GM23338 (cell line): ENCODE measurements around the gene FOXD2. TPM values are rescaled to one million over a fixed set of nuclear protein-coding genes. Genes with fewer than 3 reads are reported as not detected.

Experiments
- ATAC-seq: fragments of 200-7000 bp; cut with Tn5 transposase; 3 replicates; pipeline ENCODE4 v1.9.1; 2020
- DNase-seq: peaks from one replicate; pipeline ENCODE4 v3.0.0-alpha.2; 2015; ENCODE audit warnings: low spot score
- H2AFZ ChIP-seq: fragments of 200-600 bp; sonication (generic); 2 replicates; pipeline ENCODE4 v1.8.0; 2016; ENCODE audit warnings: antibody characterized with exemption, mild to moderate bottlenecking, moderate library complexity
- H3F3A ChIP-seq: fragments of 200-600 bp; sonication (generic); replicated peaks from 2 replicates; pipeline ENCODE4 v1.8.0; 2017; ENCODE audit warnings: antibody characterized with exemption, mixed run types, low read depth
- H3K27ac ChIP-seq: fragments of 200-600 bp; sonication (generic); 2 replicates; pipeline ENCODE4 v1.6.1; 2016; ENCODE audit warnings: low read depth
- H3K27me3 ChIP-seq: fragments of 200-600 bp; sonication (generic); 2 replicates; pipeline ENCODE4 v1.8.0; 2016; ENCODE audit warnings: mild to moderate bottlenecking, mixed run types, moderate library complexity; ENCODE audit not compliant: insufficient read depth
- H3K36me3 ChIP-seq: fragments of 200-600 bp; sonication (generic); 2 replicates; pipeline ENCODE4 v1.8.0; 2016; ENCODE audit warnings: mild to moderate bottlenecking; ENCODE audit not compliant: insufficient read depth
- H3K4me1 ChIP-seq: fragments of 200-600 bp; sonication (generic); 2 replicates; pipeline ENCODE4 v1.8.0; 2016; ENCODE audit warnings: mild to moderate bottlenecking, moderate library complexity; ENCODE audit not compliant: insufficient read depth
- H3K4me2 ChIP-seq: fragments of 200-600 bp; sonication (generic); 2 replicates; pipeline ENCODE4 v1.7.1; 2017; ENCODE audit warnings: mixed run types
- H3K4me3 ChIP-seq: fragments of 200-600 bp; sonication (generic); 2 replicates; pipeline ENCODE4 v1.6.1; 2016; ENCODE audit warnings: mixed run types
- H3K79me2 ChIP-seq: fragments of 200-600 bp; sonication (generic); replicated peaks from 2 replicates; pipeline ENCODE4 v1.8.0; 2017; ENCODE audit warnings: mild to moderate bottlenecking; ENCODE audit not compliant: insufficient read depth
- H3K9me2 ChIP-seq: fragments of 200-600 bp; sonication (generic); 2 replicates; pipeline ENCODE4 v1.8.0; 2017; ENCODE audit not compliant: insufficient read depth
- H4K20me1 ChIP-seq: fragments of 200-600 bp; sonication (generic); replicated peaks from 2 replicates; pipeline ENCODE4 v1.8.0; 2017; ENCODE audit warnings: mild to moderate bottlenecking; ENCODE audit not compliant: insufficient read depth
- H3K27ac Mint-ChIP-seq: 2 replicates; pipeline ENCODE4 v1.8.0; 2020; ENCODE audit warnings: inconsistent platforms, mild to moderate bottlenecking, moderate library complexity, mixed read lengths
- H3K27me3 Mint-ChIP-seq: 3 replicates; pipeline ENCODE4 v1.8.0; 2022; ENCODE audit warnings: low read depth, mild to moderate bottlenecking, moderate library complexity, mixed read lengths, inconsistent platforms; ENCODE audit not compliant: insufficient read depth, poor library complexity
- H3K36me3 Mint-ChIP-seq: 3 replicates; pipeline ENCODE4 v1.8.0; 2021; ENCODE audit warnings: low read depth, mild to moderate bottlenecking, inconsistent platforms, moderate library complexity, mixed read lengths
- H3K4me1 Mint-ChIP-seq: 3 replicates; pipeline ENCODE4 v1.8.0; 2020; ENCODE audit warnings: mild to moderate bottlenecking, inconsistent platforms, mixed read lengths
- H3K4me3 Mint-ChIP-seq: 3 replicates; pipeline ENCODE4 v1.8.0; 2021; ENCODE audit warnings: moderate library complexity, mild to moderate bottlenecking, inconsistent platforms, mixed read lengths
- H3K9me3 Mint-ChIP-seq: 3 replicates; pipeline ENCODE4 v1.8.0; 2020; ENCODE audit warnings: moderate library complexity, mild to moderate bottlenecking, inconsistent platforms, mixed read lengths
- CREB1 ChIP-seq: fragments of 250-450 bp; sonication (Bioruptor Pico); IDR thresholded peaks from 2 replicates; pipeline ENCODE4 v1.5.0; 2020; ENCODE audit warnings: low read depth, mild to moderate bottlenecking, moderate library complexity
- EZH2 ChIP-seq: fragments of 200-600 bp; sonication (generic); IDR thresholded peaks from one replicate; pipeline ENCODE4 v1.8.0; 2017; ENCODE audit warnings: antibody characterized with exemption, mild to moderate bottlenecking, low read depth; ENCODE audit not compliant: unreplicated experiment
- EZH2phosphoT487 ChIP-seq: fragments of 200-600 bp; sonication (generic); IDR thresholded peaks from one replicate; pipeline ENCODE4 v1.8.1; 2018; ENCODE audit warnings: antibody characterized with exemption; ENCODE audit not compliant: unreplicated experiment
- JUNB ChIP-seq: IDR thresholded peaks from one replicate; pipeline ENCODE4 v1.6.1; 2016; ENCODE audit warnings: antibody characterized with exemption; ENCODE audit not compliant: unreplicated experiment
- NANOG ChIP-seq: IDR thresholded peaks from 2 replicates; pipeline ENCODE4 v1.6.1; 2016; ENCODE audit warnings: antibody characterized with exemption, borderline replicate concordance
- POLR2AphosphoS5 ChIP-seq: IDR thresholded peaks from 2 replicates; pipeline ENCODE4 v1.6.1; 2016; ENCODE audit warnings: antibody characterized with exemption, low read depth
- STAT1 ChIP-seq: IDR thresholded peaks from one replicate; pipeline ENCODE4 v1.6.1; 2016; ENCODE audit warnings: antibody characterized with exemption; ENCODE audit not compliant: unreplicated experiment
- ZNF114 ChIP-seq: fragments of 250-450 bp; sonication (Bioruptor Pico); IDR thresholded peaks from 2 replicates; pipeline ENCODE4 v1.5.0; 2020; ENCODE audit warnings: mild to moderate bottlenecking, moderate library complexity
- ZNF331 ChIP-seq: fragments of 250-450 bp; sonication (Bioruptor Pico); IDR thresholded peaks from 2 replicates; pipeline ENCODE4 v1.5.0; 2020; ENCODE audit warnings: low read depth, mild to moderate bottlenecking, moderate library complexity
- polyA plus RNA-seq: library from polyadenylated mRNA; unstranded; fragments of >200 nt; fragmentation: Nextera tagmentation; extraction: Ambion mirVana; gene quantifications from 2 replicates; pipeline ENCODE4 v1.2.1, GENCODE V29; 2016
- total RNA-seq: library from RNA; depleted of rRNA; stranded (reverse); fragments of >200 nt; shearing (Covaris generic); gene quantifications from 2 replicates; pipeline ENCODE4 v1.2.3, GENCODE V29; 2014
- TF ChIP-seq, protein P1 (sequence below): IDR thresholded peaks from one replicate; pipeline ENCODE4 v1.6.1; 2018; ENCODE audit warnings: antibody characterized with exemption; ENCODE audit not compliant: unreplicated experiment
- TF ChIP-seq, protein P2 (sequence below), 2 experiments: fragments of 200-600 bp in 1 of 2; sonication (generic) in 1 of 2; conservative IDR thresholded peaks; 2 replicates each; pipeline versions ENCODE4 v1.5.1 to v1.6.1; 2016 to 2017; ENCODE audit warnings: antibody characterized with exemption in 2 of 2, low read depth in 2 of 2, mild to moderate bottlenecking in 2 of 2, moderate library complexity in 1 of 2
- TF ChIP-seq, protein P3 (sequence below): IDR thresholded peaks from 2 replicates; pipeline ENCODE4 v1.6.1; 2016; ENCODE audit warnings: antibody characterized with exemption
- TF ChIP-seq, protein P4 (sequence below): fragments of 250-450 bp; sonication (Bioruptor Pico); IDR thresholded peaks from 2 replicates; pipeline ENCODE4 v1.5.0; 2020; ENCODE audit warnings: mild to moderate bottlenecking, moderate library complexity

FOXD2 gene
- total and polyA plus RNA-seq, 2 experiments from 2014 or later, result 0.28 TPM; not detected in 1

DNA sequence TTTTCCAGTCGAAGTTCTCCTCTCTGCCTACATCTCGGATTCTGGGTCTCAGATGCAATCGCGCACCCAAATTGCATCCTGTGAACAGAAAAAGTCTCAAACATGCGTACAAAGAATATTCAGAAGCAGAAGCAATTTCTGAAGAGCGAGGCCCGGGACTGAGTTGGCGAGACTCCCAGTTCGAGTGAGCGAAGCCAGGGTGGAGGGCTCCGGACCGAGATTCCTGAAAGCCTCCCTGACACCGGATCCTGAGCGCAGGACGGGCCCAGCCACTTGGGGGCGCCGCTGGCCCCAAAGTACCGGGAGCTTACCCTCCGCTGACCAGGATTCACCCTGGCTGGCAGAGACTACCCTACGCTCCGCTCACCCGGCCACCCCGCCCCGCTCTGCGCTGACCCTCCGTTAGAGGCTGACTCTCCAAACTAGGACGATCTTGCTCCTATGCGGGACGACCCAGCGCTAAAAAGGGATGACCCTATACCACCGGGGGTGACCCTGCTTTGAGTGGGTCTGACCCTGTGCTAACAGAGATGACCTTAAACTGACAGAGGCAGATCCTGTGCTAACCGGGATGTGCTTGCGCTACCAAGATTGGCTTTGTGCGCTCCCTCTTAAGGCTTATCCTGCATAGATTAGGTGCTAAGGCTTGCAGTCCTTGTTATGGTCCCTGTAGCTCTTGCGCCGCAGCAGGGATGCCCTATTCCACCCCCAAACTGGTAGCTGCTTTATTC lies 12.1 kb downstream of the FOXD2 start:
- peak overlapping the region; percentile 42; the same call in 2 of the 3 replicates for H3K4me3 Mint-ChIP-seq
- H3K27me3 ChIP-seq, result peaks cover 82% of the 10 kb centered on the region

More for the DNA sequence above, 12.1 kb downstream of the FOXD2 start:
- TF ChIP-seq CREB1 (CRISPR knock-in tag) (0 out of 2 replicates have a peak, but pooled peaks have one; percentile 6), EZH2 (peak; percentile 49), NANOG (no peak), STAT1 (no peak), ZNF331 (no peak), ZNF114 (CRISPR knock-in tag) (no peak), EZH2phosphoT487 (no peak), JUNB (no peak), POLR2AphosphoS5 (no peak)
- TF ChIP-seq, protein P1, sequence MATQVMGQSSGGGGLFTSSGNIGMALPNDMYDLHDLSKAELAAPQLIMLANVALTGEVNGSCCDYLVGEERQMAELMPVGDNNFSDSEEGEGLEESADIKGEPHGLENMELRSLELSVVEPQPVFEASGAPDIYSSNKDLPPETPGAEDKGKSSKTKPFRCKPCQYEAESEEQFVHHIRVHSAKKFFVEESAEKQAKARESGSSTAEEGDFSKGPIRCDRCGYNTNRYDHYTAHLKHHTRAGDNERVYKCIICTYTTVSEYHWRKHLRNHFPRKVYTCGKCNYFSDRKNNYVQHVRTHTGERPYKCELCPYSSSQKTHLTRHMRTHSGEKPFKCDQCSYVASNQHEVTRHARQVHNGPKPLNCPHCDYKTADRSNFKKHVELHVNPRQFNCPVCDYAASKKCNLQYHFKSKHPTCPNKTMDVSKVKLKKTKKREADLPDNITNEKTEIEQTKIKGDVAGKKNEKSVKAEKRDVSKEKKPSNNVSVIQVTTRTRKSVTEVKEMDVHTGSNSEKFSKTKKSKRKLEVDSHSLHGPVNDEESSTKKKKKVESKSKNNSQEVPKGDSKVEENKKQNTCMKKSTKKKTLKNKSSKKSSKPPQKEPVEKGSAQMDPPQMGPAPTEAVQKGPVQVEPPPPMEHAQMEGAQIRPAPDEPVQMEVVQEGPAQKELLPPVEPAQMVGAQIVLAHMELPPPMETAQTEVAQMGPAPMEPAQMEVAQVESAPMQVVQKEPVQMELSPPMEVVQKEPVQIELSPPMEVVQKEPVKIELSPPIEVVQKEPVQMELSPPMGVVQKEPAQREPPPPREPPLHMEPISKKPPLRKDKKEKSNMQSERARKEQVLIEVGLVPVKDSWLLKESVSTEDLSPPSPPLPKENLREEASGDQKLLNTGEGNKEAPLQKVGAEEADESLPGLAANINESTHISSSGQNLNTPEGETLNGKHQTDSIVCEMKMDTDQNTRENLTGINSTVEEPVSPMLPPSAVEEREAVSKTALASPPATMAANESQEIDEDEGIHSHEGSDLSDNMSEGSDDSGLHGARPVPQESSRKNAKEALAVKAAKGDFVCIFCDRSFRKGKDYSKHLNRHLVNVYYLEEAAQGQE, result no peak
- TF ChIP-seq, protein P2, sequence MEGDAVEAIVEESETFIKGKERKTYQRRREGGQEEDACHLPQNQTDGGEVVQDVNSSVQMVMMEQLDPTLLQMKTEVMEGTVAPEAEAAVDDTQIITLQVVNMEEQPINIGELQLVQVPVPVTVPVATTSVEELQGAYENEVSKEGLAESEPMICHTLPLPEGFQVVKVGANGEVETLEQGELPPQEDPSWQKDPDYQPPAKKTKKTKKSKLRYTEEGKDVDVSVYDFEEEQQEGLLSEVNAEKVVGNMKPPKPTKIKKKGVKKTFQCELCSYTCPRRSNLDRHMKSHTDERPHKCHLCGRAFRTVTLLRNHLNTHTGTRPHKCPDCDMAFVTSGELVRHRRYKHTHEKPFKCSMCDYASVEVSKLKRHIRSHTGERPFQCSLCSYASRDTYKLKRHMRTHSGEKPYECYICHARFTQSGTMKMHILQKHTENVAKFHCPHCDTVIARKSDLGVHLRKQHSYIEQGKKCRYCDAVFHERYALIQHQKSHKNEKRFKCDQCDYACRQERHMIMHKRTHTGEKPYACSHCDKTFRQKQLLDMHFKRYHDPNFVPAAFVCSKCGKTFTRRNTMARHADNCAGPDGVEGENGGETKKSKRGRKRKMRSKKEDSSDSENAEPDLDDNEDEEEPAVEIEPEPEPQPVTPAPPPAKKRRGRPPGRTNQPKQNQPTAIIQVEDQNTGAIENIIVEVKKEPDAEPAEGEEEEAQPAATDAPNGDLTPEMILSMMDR (conservative IDR thresholded peaks at IDR 0.05; ENCODE audit: low read depth in 2 of 2), result peak; percentile 72 to 84
- TF ChIP-seq, protein P3, sequence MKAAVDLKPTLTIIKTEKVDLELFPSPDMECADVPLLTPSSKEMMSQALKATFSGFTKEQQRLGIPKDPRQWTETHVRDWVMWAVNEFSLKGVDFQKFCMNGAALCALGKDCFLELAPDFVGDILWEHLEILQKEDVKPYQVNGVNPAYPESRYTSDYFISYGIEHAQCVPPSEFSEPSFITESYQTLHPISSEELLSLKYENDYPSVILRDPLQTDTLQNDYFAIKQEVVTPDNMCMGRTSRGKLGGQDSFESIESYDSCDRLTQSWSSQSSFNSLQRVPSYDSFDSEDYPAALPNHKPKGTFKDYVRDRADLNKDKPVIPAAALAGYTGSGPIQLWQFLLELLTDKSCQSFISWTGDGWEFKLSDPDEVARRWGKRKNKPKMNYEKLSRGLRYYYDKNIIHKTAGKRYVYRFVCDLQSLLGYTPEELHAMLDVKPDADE, result 0 out of 2 replicates have a peak, but pooled peaks have one; percentile 22
- TF ChIP-seq, protein P4, sequence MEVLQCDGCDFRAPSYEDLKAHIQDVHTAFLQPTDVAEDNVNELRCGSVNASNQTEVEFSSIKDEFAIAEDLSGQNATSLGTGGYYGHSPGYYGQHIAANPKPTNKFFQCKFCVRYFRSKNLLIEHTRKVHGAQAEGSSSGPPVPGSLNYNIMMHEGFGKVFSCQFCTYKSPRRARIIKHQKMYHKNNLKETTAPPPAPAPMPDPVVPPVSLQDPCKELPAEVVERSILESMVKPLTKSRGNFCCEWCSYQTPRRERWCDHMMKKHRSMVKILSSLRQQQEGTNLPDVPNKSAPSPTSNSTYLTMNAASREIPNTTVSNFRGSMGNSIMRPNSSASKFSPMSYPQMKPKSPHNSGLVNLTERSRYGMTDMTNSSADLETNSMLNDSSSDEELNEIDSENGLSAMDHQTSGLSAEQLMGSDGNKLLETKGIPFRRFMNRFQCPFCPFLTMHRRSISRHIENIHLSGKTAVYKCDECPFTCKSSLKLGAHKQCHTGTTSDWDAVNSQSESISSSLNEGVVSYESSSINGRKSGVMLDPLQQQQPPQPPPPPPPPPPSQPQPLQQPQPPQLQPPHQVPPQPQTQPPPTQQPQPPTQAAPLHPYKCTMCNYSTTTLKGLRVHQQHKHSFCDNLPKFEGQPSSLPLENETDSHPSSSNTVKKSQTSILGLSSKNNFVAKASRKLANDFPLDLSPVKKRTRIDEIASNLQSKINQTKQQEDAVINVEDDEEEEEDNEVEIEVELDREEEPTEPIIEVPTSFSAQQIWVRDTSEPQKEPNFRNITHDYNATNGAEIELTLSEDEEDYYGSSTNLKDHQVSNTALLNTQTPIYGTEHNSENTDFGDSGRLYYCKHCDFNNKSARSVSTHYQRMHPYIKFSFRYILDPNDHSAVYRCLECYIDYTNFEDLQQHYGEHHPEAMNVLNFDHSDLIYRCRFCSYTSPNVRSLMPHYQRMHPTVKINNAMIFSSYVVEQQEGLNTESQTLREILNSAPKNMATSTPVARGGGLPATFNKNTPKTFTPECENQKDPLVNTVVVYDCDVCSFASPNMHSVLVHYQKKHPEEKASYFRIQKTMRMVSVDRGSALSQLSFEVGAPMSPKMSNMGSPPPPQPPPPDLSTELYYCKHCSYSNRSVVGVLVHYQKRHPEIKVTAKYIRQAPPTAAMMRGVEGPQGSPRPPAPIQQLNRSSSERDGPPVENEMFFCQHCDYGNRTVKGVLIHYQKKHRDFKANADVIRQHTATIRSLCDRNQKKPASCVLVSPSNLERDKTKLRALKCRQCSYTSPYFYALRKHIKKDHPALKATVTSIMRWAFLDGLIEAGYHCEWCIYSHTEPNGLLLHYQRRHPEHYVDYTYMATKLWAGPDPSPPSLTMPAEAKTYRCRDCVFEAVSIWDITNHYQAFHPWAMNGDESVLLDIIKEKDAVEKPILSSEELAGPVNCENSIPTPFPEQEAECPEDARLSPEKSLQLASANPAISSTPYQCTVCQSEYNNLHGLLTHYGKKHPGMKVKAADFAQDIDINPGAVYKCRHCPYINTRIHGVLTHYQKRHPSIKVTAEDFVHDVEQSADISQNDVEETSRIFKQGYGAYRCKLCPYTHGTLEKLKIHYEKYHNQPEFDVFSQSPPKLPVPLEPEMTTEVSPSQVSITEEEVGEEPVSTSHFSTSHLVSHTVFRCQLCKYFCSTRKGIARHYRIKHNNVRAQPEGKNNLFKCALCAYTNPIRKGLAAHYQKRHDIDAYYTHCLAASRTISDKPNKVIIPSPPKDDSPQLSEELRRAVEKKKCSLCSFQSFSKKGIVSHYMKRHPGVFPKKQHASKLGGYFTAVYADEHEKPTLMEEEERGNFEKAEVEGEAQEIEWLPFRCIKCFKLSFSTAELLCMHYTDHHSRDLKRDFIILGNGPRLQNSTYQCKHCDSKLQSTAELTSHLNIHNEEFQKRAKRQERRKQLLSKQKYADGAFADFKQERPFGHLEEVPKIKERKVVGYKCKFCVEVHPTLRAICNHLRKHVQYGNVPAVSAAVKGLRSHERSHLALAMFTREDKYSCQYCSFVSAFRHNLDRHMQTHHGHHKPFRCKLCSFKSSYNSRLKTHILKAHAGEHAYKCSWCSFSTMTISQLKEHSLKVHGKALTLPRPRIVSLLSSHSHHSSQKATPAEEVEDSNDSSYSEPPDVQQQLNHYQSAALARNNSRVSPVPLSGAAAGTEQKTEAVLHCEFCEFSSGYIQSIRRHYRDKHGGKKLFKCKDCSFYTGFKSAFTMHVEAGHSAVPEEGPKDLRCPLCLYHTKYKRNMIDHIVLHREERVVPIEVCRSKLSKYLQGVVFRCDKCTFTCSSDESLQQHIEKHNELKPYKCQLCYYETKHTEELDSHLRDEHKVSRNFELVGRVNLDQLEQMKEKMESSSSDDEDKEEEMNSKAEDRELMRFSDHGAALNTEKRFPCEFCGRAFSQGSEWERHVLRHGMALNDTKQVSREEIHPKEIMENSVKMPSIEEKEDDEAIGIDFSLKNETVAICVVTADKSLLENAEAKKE (CRISPR knock-in tag), result no peak
- Histone ChIP-seq H3K36me3 (no peaks in the 10 kb centered on the region), H3K9me2 (no peaks in the 10 kb centered on the region), H3F3A (peaks cover 5% of the 10 kb centered on the region; the same call in 1 of the 2 replicates), H3K4me2 (peak overlapping the region; percentile 78), H3K4me1 (peaks cover 31% of the 10 kb centered on the region), H3K4me3 (peak overlapping the region; percentile 47), H3K27ac (no peak overlapping the region), H3K79me2 (no peaks in the 10 kb centered on the region), H2AFZ (peak overlapping the region; percentile 63; the same call in 1 of the 2 replicates), H4K20me1 (peaks cover 24% of the 10 kb centered on the region)
- Mint-ChIP-seq H3K4me1 (peaks cover 40% of the 10 kb centered on the region), H3K27me3 (peaks cover 2% of the 10 kb centered on the region), H3K27ac (no peak overlapping the region), H3K36me3 (no peaks in the 10 kb centered on the region), H3K9me3 (no peaks in the 10 kb centered on the region)
- ATAC-seq, result peak; percentile 86
- DNase-seq, result peak; percentile 88
